ACC112 (cell line): ENCODE measurements around the gene LIPI.
"Not testable (repeated sequence)": the region's sequence is repeated elsewhere in the genome, so short reads cannot be mapped to it uniquely, and the experiment has no call there.

ENCODE experiments used
- H2AFZ ChIP-seq: fragments of 200-600 bp; sonication (generic); one replicate; pipeline ENCODE4 v1.6.0; 2017; ENCODE audit warnings: antibody characterized with exemption, low read length; ENCODE audit not compliant: unreplicated experiment
- H3K27ac ChIP-seq: fragments of 200-600 bp; sonication (generic); 2 replicates; pipeline ENCODE4 v1.5.1; 2014; ENCODE audit warnings: low read depth, mild to moderate bottlenecking, antibody characterized with exemption, low read length, moderate library complexity
- H3K27me3 ChIP-seq: fragments of 200-600 bp; sonication (generic); 2 replicates; pipeline ENCODE4 v1.6.1; 2014; ENCODE audit warnings: mild to moderate bottlenecking, antibody characterized with exemption, low read length, moderate library complexity, mixed read lengths; ENCODE audit not compliant: insufficient read depth
- H3K36me3 ChIP-seq: fragments of 200-600 bp; sonication (generic); 2 replicates; pipeline ENCODE4 v1.6.1; 2016; ENCODE audit warnings: mild to moderate bottlenecking, antibody characterized with exemption, low read length, moderate library complexity, mixed read lengths; ENCODE audit not compliant: insufficient read depth
- H3K4me1 ChIP-seq: fragments of 200-600 bp; sonication (generic); one replicate; pipeline ENCODE4 v1.6.1; 2016; ENCODE audit warnings: low read length, mixed read lengths; ENCODE audit not compliant: insufficient read depth, unreplicated experiment, control insufficient read depth
- H3K4me3 ChIP-seq: fragments of 200-600 bp; sonication (generic); 2 replicates; pipeline ENCODE4 v1.5.1; 2014; ENCODE audit warnings: mild to moderate bottlenecking, low read depth, low read length
- H3K79me2 ChIP-seq: fragments of 200-600 bp; sonication (generic); one replicate; pipeline ENCODE4 v1.6.0; 2016; ENCODE audit warnings: low read length; ENCODE audit not compliant: control insufficient read depth, unreplicated experiment, insufficient read depth

The LIPI gene

GRCh38 chr21:14235101-14235500, 24.3 kb upstream of the LIPI start:
- H2AFZ ChIP-seq, result no peak overlapping the region

GRCh38 chr21:14229399-14229798, 18.6 kb upstream of the LIPI start:
- Histone ChIP-seq H3K4me1 (no peaks in the 10 kb centered on the region), H3K27me3 (no peaks in the 10 kb centered on the region; the same call in 1 of the 2 replicates), H3K27ac (no peak overlapping the region), H3K36me3 (no peaks in the 10 kb centered on the region), H2AFZ (no peak overlapping the region), H3K4me3 (no peak overlapping the region), H3K79me2 (no peaks in the 10 kb centered on the region)

More at GRCh38 chr21:14235101-14235500, 24.3 kb upstream of the LIPI start:
- no peak overlapping the region for H3K27ac ChIP-seq
- no peaks in the 10 kb centered on the region for H3K4me1 ChIP-seq
- no peak overlapping the region for H3K4me3 ChIP-seq
- no peaks in the 10 kb centered on the region for H3K36me3 ChIP-seq
- peaks cover 12% of the 10 kb centered on the region; the same call in 1 of the 2 replicates for H3K27me3 ChIP-seq
- H3K79me2 ChIP-seq, result no peaks in the 10 kb centered on the region

GRCh38 chr21:14223365-14223764, 12.6 kb upstream of the LIPI start:
- H2AFZ ChIP-seq, result no peak overlapping the region
- H3K79me2 ChIP-seq, result no peaks in the 10 kb centered on the region
- no peak overlapping the region for H3K27ac ChIP-seq
- no peaks in the 10 kb centered on the region for H3K4me1 ChIP-seq
- peaks cover 9% of the 10 kb centered on the region for H3K27me3 ChIP-seq
- no peak overlapping the region for H3K4me3 ChIP-seq
- no peaks in the 10 kb centered on the region for H3K36me3 ChIP-seq

GRCh38 chr21:14215971-14216641, 5.4 kb upstream of the LIPI start, which contains the start of gene RBM11:
Gene RBM11, plus strand, starts transcription at chr21:14216157. Its CDS starts 30 bp downstream, at chr21:14216187.
- H3K4me1 ChIP-seq, result peaks cover 3% of the 10 kb centered on the region
- no peak within 1 kb of the TSS for H3K27ac ChIP-seq
- peak within 1 kb of the TSS; percentile 20 for H2AFZ ChIP-seq
- no peaks in the 10 kb centered on the region for H3K79me2 ChIP-seq
- H3K27me3 ChIP-seq, result peaks cover 49% of the 10 kb centered on the region
- no peaks in the 10 kb centered on the region for H3K36me3 ChIP-seq
- peak within 1 kb of the TSS; percentile 70 for H3K4me3 ChIP-seq

- Histone ChIP-seq H3K4me3 (no peak overlapping the region), H3K36me3 (no peaks in the 10 kb centered on the region), H3K27me3 (peaks cover 56% of the 10 kb centered on the region), H2AFZ (no peak overlapping the region), H3K4me1 (peaks cover 3% of the 10 kb centered on the region), H3K79me2 (no peaks in the 10 kb centered on the region), H3K27ac (no peak overlapping the region)
Measured at GRCh38 chr21:14213164-14213563, 2.4 kb upstream of the LIPI start.

GRCh38 chr21:14206222-14206621, 4.5 kb downstream of the LIPI start:
- Histone ChIP-seq H3K4me3 (no peak overlapping the region), H3K27me3 (peaks cover 37% of the 10 kb centered on the region), H3K36me3 (no peaks in the 10 kb centered on the region), H3K4me1 (no peaks in the 10 kb centered on the region), H3K79me2 (no peaks in the 10 kb centered on the region), H3K27ac (no peak overlapping the region), H2AFZ (no peak overlapping the region)

- H2AFZ ChIP-seq, H3K4me3 ChIP-seq, H3K79me2 ChIP-seq, H3K27ac ChIP-seq, H3K36me3 ChIP-seq, H3K27me3 ChIP-seq, H3K4me1 ChIP-seq: not testable (repeated sequence)
Measured at GRCh38 chr21:14166463-14167223, 44.1 kb downstream of the LIPI start.

- H3K36me3 ChIP-seq, result no peaks in the 10 kb centered on the region
- H3K27me3 ChIP-seq, result no peaks in the 10 kb centered on the region
- no peaks in the 10 kb centered on the region for H3K4me1 ChIP-seq
- no peak overlapping the region for H2AFZ ChIP-seq
- H3K4me3 ChIP-seq, result no peak overlapping the region
- H3K27ac ChIP-seq, result no peak overlapping the region
- H3K79me2 ChIP-seq, result no peaks in the 10 kb centered on the region
Measured at GRCh38 chr21:14143999-14144398, 66.8 kb downstream of the LIPI start.

- Histone ChIP-seq H2AFZ (no peak overlapping the region), H3K79me2 (no peaks in the 10 kb centered on the region), H3K27me3 (no peaks in the 10 kb centered on the region), H3K36me3 (no peaks in the 10 kb centered on the region), H3K4me3 (no peak overlapping the region), H3K27ac (no peak overlapping the region), H3K4me1 (no peaks in the 10 kb centered on the region)
Measured at GRCh38 chr21:14124266-14124665, 86.5 kb downstream of the LIPI start.

- Histone ChIP-seq H3K36me3 (no peaks in the 10 kb centered on the region), H3K79me2 (no peaks in the 10 kb centered on the region), H3K27me3 (no peaks in the 10 kb centered on the region), H2AFZ (no peak overlapping the region), H3K27ac (no peak overlapping the region), H3K4me1 (no peaks in the 10 kb centered on the region), H3K4me3 (no peak overlapping the region)
Measured at GRCh38 chr21:14121719-14122118, 89.0 kb downstream of the LIPI start.
